AG08396 (cell line): ENCODE data around the gene SLC31A1.

Experiments
- DNase-seq: peaks from one replicate; pipeline ENCODE4 v3.0.0; 2012; ENCODE audit warnings: low spot score, mixed read lengths

Gene SLC31A1

GRCh38 chr9:113306566-113306965 is 85.2 kb downstream of the SLC31A1 start:
- DNase-seq: no peak

- no peak for DNase-seq
Observed at GRCh38 chr9:113307396-113307975, 86.1 kb downstream of the SLC31A1 start.

GRCh38 chr9:113309204-113309813 is 88.0 kb downstream of the SLC31A1 start:
- DNase-seq: peak; percentile 50

- DNase-seq: no peak
Observed at GRCh38 chr9:113310538-113310937, 89.2 kb downstream of the SLC31A1 start.

DNA sequence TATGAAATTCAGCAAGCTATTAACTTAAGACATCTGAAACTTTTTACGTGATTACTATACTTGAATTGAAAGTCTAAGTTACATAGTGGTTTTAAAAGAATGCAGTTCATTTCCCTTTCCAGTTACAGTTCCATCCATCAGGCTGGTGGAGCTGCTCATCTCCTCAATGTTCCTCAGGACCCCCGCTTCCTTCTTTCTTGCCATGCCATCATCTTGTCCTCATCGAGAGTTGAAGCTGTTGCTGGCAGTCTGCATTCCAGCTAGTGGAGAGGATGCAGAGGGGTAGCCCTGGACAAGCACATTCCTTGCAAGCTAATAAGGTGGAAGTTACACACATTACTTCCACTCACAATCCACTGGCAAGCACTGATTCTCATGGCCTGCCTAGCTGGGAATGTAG is 90.6 kb downstream of the SLC31A1 start:
- DNase-seq: no peak

DNA sequence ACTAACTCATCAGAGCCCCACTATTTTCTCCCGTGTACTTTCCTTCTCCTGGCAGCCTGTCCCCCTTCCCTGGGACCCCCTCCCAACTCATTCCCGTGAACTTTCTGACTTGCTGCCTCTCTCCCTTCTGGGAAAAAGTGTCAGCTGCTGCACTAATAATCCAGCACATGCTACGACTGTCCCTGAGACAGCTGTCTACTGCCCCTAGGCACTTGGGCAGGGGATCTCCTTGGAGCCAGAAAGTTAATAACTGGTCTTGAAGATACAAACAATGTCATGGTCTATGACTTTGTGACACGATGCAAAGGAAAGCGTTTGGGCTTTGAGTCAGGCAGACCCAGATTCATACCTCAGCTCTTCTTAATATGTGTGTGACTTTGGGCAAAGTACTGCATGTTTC is 91.9 kb downstream of the SLC31A1 start:
- DNase-seq: no peak
